ENCODE data around the gene UTS2R. TPM values are rescaled to one million over a fixed set of nuclear protein-coding genes. Genes with fewer than 3 reads are reported as not detected.
A peak's percentile ranks its signal among the peaks of the same experiment; 100 is the strongest.

UTS2R gene
- total RNA-seq, 1 donor, result not detected

- Histone ChIP-seq H3K79me2 (ENCODE audit: insufficient read depth, low read length) (no peaks in the 10 kb centered on the region), H3K36me3 (ENCODE audit: insufficient read depth, low read length) (no peaks in the 10 kb centered on the region), H3K9me3 (ENCODE audit: low read depth, low read length) (no peaks in the 10 kb centered on the region), H2AFZ (ENCODE audit: low read length) (peak overlapping the region; percentile 47), H4K20me1 (ENCODE audit: insufficient read depth, low read length) (no peaks in the 10 kb centered on the region), H3K27ac (ENCODE audit: low read depth, low read length) (no peak overlapping the region), H3K4me2 (ENCODE audit: insufficient read depth, low read length) (peak overlapping the region; percentile 86), H3K4me3 (ENCODE audit: insufficient read depth, low read length) (peak overlapping the region; percentile 72), H3K27me3 (ENCODE audit: insufficient read depth, low read length) (peaks cover 23% of the 10 kb centered on the region), H3K4me1 (ENCODE audit: insufficient read depth, low read length) (peaks cover 27% of the 10 kb centered on the region)
- TF ChIP-seq CTCF (IDR thresholded peaks at IDR 0.05; ENCODE audit: extremely low read depth, low read depth, low read length), result no peak
- DNase-seq (ENCODE audit: insufficient read length, low spot score, missing footprints), result peak; percentile 97
Measured at GRCh38 chr17:82332669-82333278, 38.8 kb upstream of the UTS2R start.

GRCh38 chr17:82333279-82334171 lies 38.0 kb upstream of the UTS2R start, which contains the start of gene SECTM1:
Gene SECTM1, minus strand, starts transcription at chr17:82333766. Its CDS starts 6,526 bp downstream, at chr17:82327240.
- no peaks in the 10 kb centered on the region for H3K36me3 ChIP-seq (ENCODE audit: insufficient read depth, low read length)
- peaks cover 27% of the 10 kb centered on the region for H3K4me1 ChIP-seq (ENCODE audit: insufficient read depth, low read length)
- peak within 1 kb of the TSS; percentile 47 for H2AFZ ChIP-seq (ENCODE audit: low read length)
- TF ChIP-seq CTCF (IDR thresholded peaks at IDR 0.05; ENCODE audit: extremely low read depth, low read depth, low read length), result no peak
- peak within 1 kb of the TSS; percentile 72 for H3K4me3 ChIP-seq (ENCODE audit: insufficient read depth, low read length)
- peak; percentile 97 for DNase-seq (ENCODE audit: insufficient read length, low spot score, missing footprints)
- peak within 1 kb of the TSS; percentile 86 for H3K4me2 ChIP-seq (ENCODE audit: insufficient read depth, low read length)
- peaks cover 23% of the 10 kb centered on the region for H3K27me3 ChIP-seq (ENCODE audit: insufficient read depth, low read length)
- H3K9me3 ChIP-seq (ENCODE audit: low read depth, low read length), result no peaks in the 10 kb centered on the region
- no peaks in the 10 kb centered on the region for H3K79me2 ChIP-seq (ENCODE audit: insufficient read depth, low read length)
- H3K27ac ChIP-seq (ENCODE audit: low read depth, low read length), result no peak within 1 kb of the TSS
- H4K20me1 ChIP-seq (ENCODE audit: insufficient read depth, low read length), result no peaks in the 10 kb centered on the region

GRCh38 chr17:82334204-82334621 lies 37.4 kb upstream of the UTS2R start:
- Histone ChIP-seq H4K20me1 (ENCODE audit: insufficient read depth, low read length) (no peaks in the 10 kb centered on the region), H3K4me3 (ENCODE audit: insufficient read depth, low read length) (no peak overlapping the region), H3K36me3 (ENCODE audit: insufficient read depth, low read length) (no peaks in the 10 kb centered on the region), H3K27me3 (ENCODE audit: insufficient read depth, low read length) (peaks cover 23% of the 10 kb centered on the region), H2AFZ (ENCODE audit: low read length) (no peak overlapping the region), H3K4me1 (ENCODE audit: insufficient read depth, low read length) (peaks cover 34% of the 10 kb centered on the region), H3K4me2 (ENCODE audit: insufficient read depth, low read length) (peak overlapping the region; percentile 86), H3K79me2 (ENCODE audit: insufficient read depth, low read length) (no peaks in the 10 kb centered on the region), H3K27ac (ENCODE audit: low read depth, low read length) (no peak overlapping the region), H3K9me3 (ENCODE audit: low read depth, low read length) (no peaks in the 10 kb centered on the region)
- TF ChIP-seq CTCF (IDR thresholded peaks at IDR 0.05; ENCODE audit: extremely low read depth, low read depth, low read length), result no peak
- no peak for DNase-seq (ENCODE audit: insufficient read length, low spot score, missing footprints)
